H54 (cell line): ENCODE measurements around the gene SLC25A30.
"Not testable (repeated sequence)": the region's sequence is repeated elsewhere in the genome, so short reads cannot be mapped to it uniquely, and the experiment has no call there.

Source experiments
- DNase-seq: peaks from one replicate; pipeline ENCODE4 v3.0.0; 2011; ENCODE audit warnings: low spot score, mixed read lengths; ENCODE audit not compliant: insufficient read length
- FAIRE-seq: peaks from 3 replicates; lab custom pipeline; 2011; peaks lifted over from hg19 to GRCh38; lab: Jason Lieb, UNC
- POLR2A ChIP-seq: IDR thresholded peaks from 2 replicates; pipeline ENCODE4 v1.6.1; 2011; ENCODE audit warnings: low read depth, mild to moderate bottlenecking, low read length

SLC25A30 gene

DNA sequence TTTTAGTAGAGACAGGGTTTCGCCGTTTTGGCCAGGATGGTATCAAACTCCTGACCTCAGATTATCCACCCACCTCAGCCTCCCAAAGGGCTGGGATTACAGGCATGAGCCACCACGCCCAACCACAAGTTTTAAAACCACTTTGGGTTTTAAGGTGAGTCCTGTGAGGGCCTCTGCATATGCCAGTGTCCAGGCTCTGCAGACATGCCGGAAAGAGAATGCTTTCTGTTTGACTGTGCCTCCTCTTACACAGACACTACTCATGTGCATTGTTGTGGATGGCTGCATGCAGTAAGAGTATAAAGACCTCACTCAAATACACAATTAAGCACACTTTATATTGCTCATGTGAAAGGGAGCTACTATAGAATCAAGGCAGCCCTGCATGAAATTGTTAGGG is 20.8 kb upstream of the SLC25A30 start:
- DNase-seq: no peak
- FAIRE-seq: no peak
- TF ChIP-seq POLR2A: no peak

DNA sequence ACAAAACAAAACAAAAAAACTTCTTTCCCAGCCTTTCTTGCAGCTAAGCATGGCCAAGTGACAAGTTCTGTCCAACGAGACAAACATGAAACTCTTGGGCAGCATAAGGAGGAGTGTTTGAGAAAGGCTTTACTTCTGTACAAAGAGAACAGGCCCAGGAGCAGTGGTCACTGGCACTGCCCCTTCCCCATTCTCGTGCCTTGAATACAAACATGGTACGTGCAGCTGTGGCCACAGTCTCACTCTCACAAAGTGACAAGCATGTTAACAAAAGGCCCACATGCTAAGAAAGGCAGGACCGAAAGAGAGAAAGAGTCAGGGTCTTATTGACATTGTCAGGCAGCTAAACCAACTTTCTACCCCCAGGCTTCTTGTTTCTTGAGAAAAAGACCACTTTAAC is 19.8 kb upstream of the SLC25A30 start:
- DNase-seq: no peak
- no peak for FAIRE-seq
- no peak for TF ChIP-seq POLR2A

DNA sequence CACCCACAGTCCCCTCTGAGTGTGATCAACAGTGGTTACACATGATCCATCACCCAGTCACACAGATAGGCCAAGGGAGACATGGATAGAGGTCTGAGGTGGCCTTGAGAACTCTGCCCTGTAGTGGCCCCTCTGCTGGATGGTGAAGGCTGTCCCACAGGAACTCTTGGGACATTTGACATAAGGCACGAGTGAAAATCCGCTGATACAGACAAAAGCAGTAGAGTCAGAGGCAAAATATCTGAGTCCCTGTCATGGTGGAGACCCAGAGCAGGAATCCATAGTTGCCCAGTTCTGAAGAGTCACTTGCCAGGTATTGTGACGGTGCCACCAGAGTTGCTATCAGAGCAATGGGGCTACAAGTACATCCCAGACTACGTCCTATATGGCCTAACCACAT is 18.8 kb upstream of the SLC25A30 start:
- DNase-seq (no peak), FAIRE-seq (no peak)
- no peak for TF ChIP-seq POLR2A

DNA sequence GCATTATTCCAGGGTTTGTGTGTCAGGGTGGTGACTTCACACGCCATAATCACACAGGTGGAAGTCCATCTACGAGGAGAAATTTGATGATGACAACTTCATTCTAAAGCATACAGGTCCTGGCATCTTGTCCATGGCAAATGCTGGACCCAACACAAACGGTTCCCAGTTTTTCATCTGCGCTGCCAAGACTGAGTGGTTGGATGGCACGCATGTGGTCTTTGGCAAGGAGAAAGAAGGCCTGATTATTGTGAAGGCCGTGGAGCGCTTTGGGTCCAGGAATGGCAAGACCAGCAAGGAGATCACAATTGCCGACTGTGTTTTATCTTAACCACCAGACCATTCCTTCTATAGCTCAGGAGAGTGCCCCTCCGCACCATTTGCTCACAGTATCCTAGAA is 18.2 kb upstream of the SLC25A30 start:
- DNase-seq: no peak
- no peak for TF ChIP-seq POLR2A
- no peak for FAIRE-seq

DNA sequence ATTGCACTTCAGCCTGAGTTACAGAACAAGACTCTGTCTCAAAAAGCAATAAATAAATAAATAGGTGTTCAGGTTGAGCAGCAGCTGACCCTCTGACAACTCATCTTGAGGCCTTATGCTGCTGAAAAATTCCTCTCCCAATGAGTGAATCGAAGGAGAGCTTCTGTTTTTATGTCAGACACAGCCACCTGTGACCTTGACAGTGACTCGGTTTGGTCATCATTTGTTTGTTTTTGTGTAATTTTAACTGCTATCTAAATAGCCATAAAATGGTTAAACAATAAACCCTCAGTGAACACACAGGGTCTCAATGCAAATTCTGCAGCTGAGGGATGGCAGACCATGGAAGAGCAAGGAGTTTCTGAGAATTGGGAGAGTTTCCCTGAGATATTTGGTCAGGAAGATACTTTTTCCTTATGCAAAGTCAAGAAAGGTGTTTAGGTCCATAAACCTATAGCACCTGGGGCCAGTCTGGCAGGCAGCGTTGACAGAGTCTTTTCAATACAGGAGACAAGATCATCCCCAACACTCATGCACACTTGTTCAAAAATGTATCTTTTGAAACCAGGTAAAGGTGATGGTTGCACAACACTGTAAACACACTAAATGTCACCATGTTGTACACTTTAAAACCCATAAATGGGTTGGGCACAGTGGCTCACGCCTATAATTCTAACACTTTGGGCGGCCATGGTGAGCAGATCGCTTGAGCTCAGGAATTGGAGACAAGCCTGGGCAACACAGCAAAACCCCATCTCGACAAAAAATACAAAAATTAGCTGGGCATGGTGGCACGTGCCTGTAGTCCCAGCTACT is 16.6 kb upstream of the SLC25A30 start:
- FAIRE-seq: no peak
- TF ChIP-seq POLR2A: no peak
- DNase-seq: no peak

DNA sequence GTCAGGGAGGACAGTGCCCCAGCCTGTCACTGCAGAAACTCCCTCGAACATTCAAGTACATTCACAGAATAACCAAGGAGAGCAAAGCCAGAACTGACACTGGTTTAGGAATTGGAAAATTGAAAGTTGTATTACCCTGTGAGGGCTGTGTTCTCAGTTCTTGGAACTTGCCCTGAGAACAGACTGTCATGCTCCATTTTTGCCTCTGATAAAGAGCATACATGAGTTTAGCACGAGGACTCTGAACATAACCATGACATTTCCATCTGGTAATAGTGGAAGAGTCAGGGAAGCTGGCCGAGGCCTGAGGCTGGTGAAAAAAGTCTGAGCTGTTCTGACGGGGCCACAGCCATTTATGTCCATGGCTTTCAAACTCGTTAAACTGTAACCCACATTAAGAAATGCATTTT is 15.2 kb upstream of the SLC25A30 start:
- no peak for DNase-seq
- no peak for FAIRE-seq
- no peak for TF ChIP-seq POLR2A

DNA sequence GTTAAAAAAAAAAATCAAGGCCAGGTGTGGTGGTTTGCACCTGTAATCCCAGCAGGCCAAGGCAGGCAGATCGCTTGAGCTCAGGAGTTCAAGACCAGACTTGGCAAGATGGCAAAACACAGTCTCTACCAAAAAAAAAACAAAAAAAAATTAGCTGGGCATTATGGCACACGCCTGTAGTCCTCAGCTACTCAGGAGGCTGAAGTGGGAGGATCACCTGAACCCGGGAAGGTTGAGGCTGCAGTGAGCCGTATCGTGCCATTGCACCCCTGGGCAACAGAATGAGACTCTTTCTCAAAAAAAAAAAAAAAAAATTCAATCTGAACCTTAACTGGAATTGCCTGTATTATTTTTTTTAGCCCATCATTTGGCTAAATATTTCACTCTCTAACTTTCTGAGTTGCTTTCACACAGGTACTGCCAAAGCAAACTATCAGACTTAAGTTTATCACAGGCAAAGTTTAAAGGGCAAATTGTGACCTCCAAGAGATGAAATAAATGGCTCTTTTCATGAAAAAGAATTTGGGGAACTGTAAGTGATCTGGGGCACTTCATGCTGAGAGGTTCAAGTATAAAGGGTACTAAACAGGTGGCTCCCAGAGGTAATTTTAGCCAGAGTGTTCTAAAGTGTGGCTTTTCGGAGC is 14.7 kb upstream of the SLC25A30 start:
- DNase-seq (no peak), FAIRE-seq (no peak)
- no peak for TF ChIP-seq POLR2A

DNA sequence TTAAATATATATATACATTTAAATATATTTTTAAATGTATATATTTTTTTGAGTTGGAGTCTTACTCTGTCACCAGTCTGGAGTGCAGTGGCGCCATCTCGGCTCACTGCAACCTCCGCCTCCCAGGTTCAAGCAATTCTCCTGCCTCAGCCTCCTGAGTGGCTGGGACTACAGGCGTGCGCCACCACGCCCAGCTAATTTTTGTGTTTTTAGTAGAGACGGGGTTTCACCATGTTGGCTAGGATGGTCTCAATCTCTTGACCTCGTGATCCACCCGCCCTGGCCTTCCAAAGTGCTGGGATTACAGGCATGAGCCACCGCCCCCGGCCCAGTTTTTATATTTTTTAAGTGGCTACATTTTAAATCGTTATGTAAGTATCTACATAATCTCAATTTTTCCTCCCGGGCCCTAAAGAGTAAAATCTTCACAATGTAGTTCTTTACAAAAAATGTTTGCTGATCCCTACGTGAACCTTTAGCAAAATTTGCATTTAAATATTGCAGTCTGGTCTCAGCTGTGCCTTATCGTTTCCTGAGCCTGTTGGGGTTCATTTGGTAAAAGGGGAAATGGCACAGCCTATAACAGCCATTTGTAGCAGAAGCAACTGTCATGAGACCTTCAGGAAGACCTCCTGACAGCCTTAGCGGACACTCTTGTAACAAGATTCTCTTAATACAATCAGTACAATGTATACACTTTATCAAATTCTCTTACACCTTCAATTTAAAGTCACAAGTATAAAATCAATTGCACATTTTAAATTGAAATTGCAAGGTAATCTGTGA is 8.1 kb upstream of the SLC25A30 start:
- DNase-seq, FAIRE-seq: not testable (repeated sequence)

DNA sequence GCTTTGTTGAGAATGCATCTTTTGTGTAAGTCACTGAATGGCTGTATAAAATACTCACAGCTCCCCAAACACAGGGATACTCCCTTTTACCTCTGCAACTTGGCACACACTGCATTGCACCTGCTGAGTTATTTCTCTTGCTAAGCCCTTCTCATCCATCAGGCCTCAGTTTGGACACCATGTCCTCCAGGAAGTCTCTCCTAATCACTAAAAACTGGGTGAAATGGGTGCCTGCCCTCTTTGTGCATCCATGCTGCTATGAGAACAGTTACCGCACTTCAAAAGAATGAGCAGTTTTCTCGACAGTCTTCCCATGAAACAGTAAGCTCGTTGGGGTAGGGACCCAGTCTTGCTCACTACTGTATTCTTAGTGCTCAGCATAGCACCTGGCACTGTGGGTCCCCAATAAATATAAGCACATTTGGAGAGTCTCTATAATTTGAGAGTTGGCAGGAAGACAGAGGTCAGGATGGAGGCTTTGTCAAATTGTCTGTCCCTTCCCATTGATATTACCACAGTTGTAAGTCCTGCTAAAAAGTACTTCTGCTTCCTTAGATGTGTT is 4.6 kb upstream of the SLC25A30 start:
- no peak for TF ChIP-seq POLR2A
- DNase-seq: no peak
- FAIRE-seq: no peak

DNA sequence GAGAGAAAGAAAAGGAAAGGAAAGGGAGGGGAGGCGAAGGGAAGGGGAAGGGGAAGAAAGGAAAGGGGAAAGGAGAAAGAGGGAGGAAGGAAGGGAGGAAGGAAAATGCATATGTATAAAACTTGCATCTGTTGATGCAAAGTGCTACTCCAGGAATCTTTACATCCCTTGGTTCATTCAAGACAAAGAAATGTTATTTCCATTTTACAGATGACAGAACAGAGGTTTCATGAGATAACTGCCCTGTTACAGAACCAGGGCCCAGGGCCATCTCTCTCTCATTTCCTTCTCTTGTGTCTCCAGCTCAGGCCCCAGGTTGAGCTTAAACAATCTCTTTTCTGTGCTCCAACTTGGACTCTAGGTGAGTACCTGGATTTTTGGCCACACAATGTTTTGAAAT is 1.8 kb upstream of the SLC25A30 start:
- FAIRE-seq (no peak), DNase-seq (no peak)
- no peak for TF ChIP-seq POLR2A

DNA sequence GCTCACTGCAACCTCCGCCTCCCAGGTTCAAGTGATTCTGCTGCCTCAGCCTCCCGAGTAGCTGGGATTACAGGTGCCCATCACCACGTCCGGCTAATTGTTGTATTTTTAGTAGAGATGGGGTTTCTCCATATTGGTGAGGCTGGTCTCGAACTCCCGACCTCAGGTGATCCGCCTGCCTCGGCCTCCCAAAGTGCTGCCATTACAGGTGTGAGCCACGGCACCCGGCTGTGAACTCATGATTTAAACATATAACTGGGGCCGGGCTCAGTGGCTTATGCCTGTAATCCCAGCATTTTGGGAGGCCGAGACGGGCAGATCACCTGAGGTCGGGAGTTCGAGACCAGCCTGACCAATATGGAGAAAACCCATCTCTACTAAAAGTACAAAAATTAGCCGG is 1.2 kb upstream of the SLC25A30 start:
- FAIRE-seq, DNase-seq: not testable (repeated sequence)

DNA sequence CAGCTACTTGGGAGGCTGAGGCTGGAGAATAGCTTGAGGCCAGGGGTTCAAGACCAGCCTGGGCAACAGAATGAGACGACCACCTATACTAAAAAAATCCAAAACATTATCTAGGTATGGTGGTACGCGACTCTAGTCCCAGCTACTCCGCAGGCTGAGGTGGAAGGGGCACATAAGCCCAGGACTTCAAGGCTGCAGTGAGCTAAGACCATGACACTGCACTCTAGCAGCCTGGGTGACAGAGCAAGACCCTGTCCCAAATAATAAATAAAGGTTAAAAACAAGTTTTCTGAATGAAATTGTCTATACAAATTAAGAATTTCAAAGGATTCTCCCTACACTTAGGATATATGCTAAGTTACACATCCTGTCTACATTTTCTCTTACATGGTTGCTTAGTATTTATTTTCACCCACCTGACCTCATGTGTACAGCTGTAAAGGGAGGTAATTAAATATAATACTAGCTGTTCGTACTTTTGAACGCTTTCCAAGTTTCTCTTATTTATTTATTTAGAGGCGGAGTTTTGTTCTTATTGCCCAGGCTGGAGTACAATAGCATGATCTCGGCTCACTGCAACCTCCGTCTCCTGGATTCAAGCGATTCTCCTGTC is 1.6 kb downstream of the SLC25A30 start:
- TF ChIP-seq POLR2A: no peak
- no peak for DNase-seq
- FAIRE-seq: no peak

DNA sequence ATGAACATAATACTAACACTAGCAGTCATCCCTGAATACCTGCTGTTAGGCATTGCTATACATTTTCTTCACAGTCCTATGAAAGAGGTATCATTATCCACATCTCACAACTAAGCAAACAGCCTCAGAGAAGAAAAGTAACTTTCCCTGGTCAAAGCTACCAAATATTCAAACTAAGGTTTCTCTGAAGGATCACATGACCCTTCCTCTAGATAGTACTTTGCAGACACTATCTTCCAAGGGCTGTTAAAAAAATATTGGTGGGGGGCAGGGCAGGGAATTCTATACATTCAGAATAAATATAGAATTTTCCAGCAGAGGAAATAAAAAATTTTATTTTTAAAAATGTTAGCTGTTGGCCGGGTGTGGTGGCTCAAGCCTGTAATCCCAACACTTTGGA is 3.1 kb downstream of the SLC25A30 start:
- no peak for TF ChIP-seq POLR2A
- no peak for FAIRE-seq
- no peak for DNase-seq

DNA sequence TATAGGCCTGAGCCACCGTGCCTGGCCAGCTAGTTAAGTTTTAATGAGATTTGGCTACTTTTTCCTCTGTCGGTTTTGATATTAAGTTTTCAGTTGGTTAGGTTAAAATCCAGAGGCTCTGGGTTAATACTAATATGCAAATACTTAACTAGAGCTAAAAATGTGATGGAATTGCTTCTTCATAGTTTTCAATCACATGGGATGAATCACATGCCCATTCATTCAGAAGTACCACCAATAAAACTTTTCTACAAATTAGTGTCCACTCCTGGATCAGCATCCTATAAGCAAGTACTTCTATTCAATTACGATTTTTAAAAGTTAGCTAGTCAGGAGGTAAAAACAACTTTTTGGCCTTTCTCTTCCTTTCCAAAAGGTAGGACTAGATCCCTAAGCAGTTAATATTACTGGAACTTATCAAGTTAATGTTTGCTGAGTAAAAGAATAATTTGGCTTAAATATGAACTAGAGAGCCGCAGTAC is 4.3 kb downstream of the SLC25A30 start:
- DNase-seq (no peak), FAIRE-seq (no peak)
- TF ChIP-seq POLR2A: no peak
